Progenitor cell of endocrine pancreas (in vitro differentiated cells): ENCODE measurements around the gene NFE2L3. TPM values are rescaled to one million over a fixed set of nuclear protein-coding genes. Genes with fewer than 3 reads are reported as not detected.

Experiments used
- DNase-seq: peaks from one replicate; pipeline ENCODE4 v3.0.0; 2021; ENCODE audit warnings: low spot score; ENCODE audit not compliant: unreplicated experiment
- H3K27ac Mint-ChIP-seq: 2 replicates; pipeline ENCODE4 v1.8.0; 2021; ENCODE audit warnings: mild to moderate bottlenecking, moderate library complexity, mixed read lengths
- H3K27me3 Mint-ChIP-seq: 2 replicates; pipeline ENCODE4 v1.8.0; 2021; ENCODE audit warnings: mixed read lengths
- H3K36me3 Mint-ChIP-seq: 2 replicates; pipeline ENCODE4 v1.8.0; 2022; ENCODE audit warnings: mixed read lengths; ENCODE audit not compliant: insufficient read depth
- H3K4me1 Mint-ChIP-seq: 2 replicates; pipeline ENCODE4 v1.8.0; 2021; ENCODE audit warnings: low read depth, mixed read lengths
- H3K4me3 Mint-ChIP-seq: 2 replicates; pipeline ENCODE4 v1.8.0; 2021; ENCODE audit warnings: low read depth, mild to moderate bottlenecking, moderate library complexity, mixed read lengths
- H3K9me3 Mint-ChIP-seq: 2 replicates; pipeline ENCODE4 v1.8.0; 2021; ENCODE audit warnings: low read depth, mixed read lengths
- CTCF ChIP-seq: fragments of 200-600 bp; sonication (generic); IDR thresholded peaks from one replicate; pipeline ENCODE4 v1.5.0; 2021; ENCODE audit warnings: antibody characterized with exemption, mild to moderate bottlenecking; ENCODE audit not compliant: unreplicated experiment
- total RNA-seq: library from RNA; stranded (reverse); gene quantifications from 2 replicates; pipeline ENCODE4 v1.2.1, GENCODE V29; 2021

Gene NFE2L3
- total RNA-seq, 1 donor from 2014 or later, result 28.0 TPM

GRCh38 chr7:26187380-26188205, 35.6 kb downstream of the NFE2L3 start:
- H3K27ac Mint-ChIP-seq, result peak overlapping the region; percentile 92
- peaks cover 48% of the 10 kb centered on the region for H3K36me3 Mint-ChIP-seq
- DNase-seq, result no peak
- no peak overlapping the region for H3K4me3 Mint-ChIP-seq
- peaks cover 17% of the 10 kb centered on the region for H3K4me1 Mint-ChIP-seq
- H3K27me3 Mint-ChIP-seq, result no peaks in the 10 kb centered on the region
- no peaks in the 10 kb centered on the region for H3K9me3 Mint-ChIP-seq
- TF ChIP-seq CTCF, result no peak

GRCh38 chr7:26188206-26188956, 36.4 kb downstream of the NFE2L3 start:
- H3K27me3 Mint-ChIP-seq, result no peaks in the 10 kb centered on the region
- no peak for DNase-seq
- no peak for TF ChIP-seq CTCF
- H3K27ac Mint-ChIP-seq, result peak overlapping the region; percentile 92
- H3K9me3 Mint-ChIP-seq, result no peaks in the 10 kb centered on the region
- H3K4me1 Mint-ChIP-seq, result peaks cover 24% of the 10 kb centered on the region
- peaks cover 56% of the 10 kb centered on the region for H3K36me3 Mint-ChIP-seq
- no peak overlapping the region for H3K4me3 Mint-ChIP-seq

GRCh38 chr7:26188957-26189541, 37.1 kb downstream of the NFE2L3 start:
- peaks cover 60% of the 10 kb centered on the region for H3K36me3 Mint-ChIP-seq

GRCh38 chr7:26189697-26190096, 37.7 kb downstream of the NFE2L3 start:
- H3K4me1 Mint-ChIP-seq, result peaks cover 30% of the 10 kb centered on the region
- H3K36me3 Mint-ChIP-seq, result peaks cover 64% of the 10 kb centered on the region
- DNase-seq, result no peak
- H3K4me3 Mint-ChIP-seq, result no peak overlapping the region
- H3K27me3 Mint-ChIP-seq, result no peaks in the 10 kb centered on the region
- H3K27ac Mint-ChIP-seq, result peak overlapping the region; percentile 80
- no peak for TF ChIP-seq CTCF
- no peaks in the 10 kb centered on the region for H3K9me3 Mint-ChIP-seq

More at GRCh38 chr7:26188957-26189541, 37.1 kb downstream of the NFE2L3 start:
- DNase-seq, result no peak
- no peaks in the 10 kb centered on the region for H3K9me3 Mint-ChIP-seq
- H3K4me1 Mint-ChIP-seq, result peaks cover 27% of the 10 kb centered on the region
- no peaks in the 10 kb centered on the region for H3K27me3 Mint-ChIP-seq
- no peak overlapping the region for H3K4me3 Mint-ChIP-seq
- no peak for TF ChIP-seq CTCF
- peak overlapping the region; percentile 80 for H3K27ac Mint-ChIP-seq

- Mint-ChIP-seq H3K4me1 (peaks cover 34% of the 10 kb centered on the region), H3K9me3 (no peaks in the 10 kb centered on the region), H3K27me3 (no peaks in the 10 kb centered on the region), H3K27ac (peak overlapping the region; percentile 81), H3K36me3 (peaks cover 63% of the 10 kb centered on the region), H3K4me3 (no peak overlapping the region)
- TF ChIP-seq CTCF, result no peak
- no peak for DNase-seq
Measured at GRCh38 chr7:26190417-26190869, 38.4 kb downstream of the NFE2L3 start.
